Keratinocyte (primary cell): ENCODE results near the gene ORAI3. TPM values are rescaled to one million over a fixed set of nuclear protein-coding genes. Genes with fewer than 3 reads are reported as not detected.

Source experiments
- DNase-seq: peaks from one replicate; pipeline ENCODE4 v3.0.0-alpha.2; 2011; ENCODE audit warnings: low read depth, missing footprints, low spot score
- FAIRE-seq: peaks from 2 replicates; lab custom pipeline; 2011; peaks lifted over from hg19 to GRCh38; lab: Jason Lieb, UNC
- H2AFZ ChIP-seq: 2 replicates; pipeline ENCODE4 v1.6.0; 2012; ENCODE audit warnings: low read length, control low read depth, inconsistent platforms; ENCODE audit not compliant: control insufficient read depth
- H3K27ac ChIP-seq: 2 replicates; pipeline ENCODE4 v1.5.1; 2011; ENCODE audit warnings: low read length; ENCODE audit not compliant: control insufficient read depth, insufficient read depth
- H3K27me3 ChIP-seq: 3 replicates; pipeline ENCODE4 v1.6.0; 2011; ENCODE audit warnings: low read length; ENCODE audit not compliant: control insufficient read depth, insufficient read depth; ENCODE audit errors: extremely low read depth
- H3K36me3 ChIP-seq, 2 experiments: 2 replicates in 1 of 2; 3 replicates in 1 of 2; pipeline ENCODE4 v1.5.1; 2011; ENCODE audit warnings: low read length in 2 of 2, mild to moderate bottlenecking in 1 of 2; ENCODE audit not compliant: control insufficient read depth in 2 of 2, insufficient read depth in 2 of 2; ENCODE audit errors: extremely low read depth in 1 of 2
- H3K4me1 ChIP-seq: 3 replicates; pipeline ENCODE4 v1.5.1; 2011; ENCODE audit warnings: low read length; ENCODE audit not compliant: control insufficient read depth, insufficient read depth; ENCODE audit errors: extremely low read depth
- H3K4me2 ChIP-seq: 3 replicates; pipeline ENCODE4 v1.6.0; 2011; ENCODE audit warnings: low read depth, low read length; ENCODE audit not compliant: control insufficient read depth, insufficient read depth; ENCODE audit errors: extremely low read depth
- H3K4me3 ChIP-seq, 3 experiments: fragments of 200-600 bp in 1 of 3; sonication (generic) in 1 of 3; 2 replicates in 2 of 3; 3 replicates in 1 of 3; pipeline ENCODE4 v1.5.1; 2011 to 2016; ENCODE audit warnings: low read length in 3 of 3, mild to moderate bottlenecking in 3 of 3, control low read depth in 2 of 3, inconsistent platforms in 1 of 3, low read depth in 1 of 3, mixed read lengths in 1 of 3, mixed run types in 1 of 3, moderate library complexity in 1 of 3; ENCODE audit not compliant: control insufficient read depth in 2 of 3, insufficient read depth in 2 of 3; ENCODE audit errors: extremely low read depth in 1 of 3
- H3K79me2 ChIP-seq: 2 replicates; pipeline ENCODE4 v1.6.0; 2012; ENCODE audit warnings: low read length; ENCODE audit not compliant: control insufficient read depth, insufficient read depth
- H3K9ac ChIP-seq: 3 replicates; pipeline ENCODE4 v1.6.0; 2011; ENCODE audit warnings: low read length; ENCODE audit not compliant: control insufficient read depth, insufficient read depth; ENCODE audit errors: extremely low read depth
- H3K9me1 ChIP-seq: 3 replicates; pipeline ENCODE4 v1.6.0; 2011; ENCODE audit warnings: low read length; ENCODE audit not compliant: control insufficient read depth, insufficient read depth; ENCODE audit errors: extremely low read depth
- H3K9me3 ChIP-seq: 2 replicates; pipeline ENCODE4 v1.5.1; 2012; ENCODE audit warnings: low read depth, low read length; ENCODE audit not compliant: control insufficient read depth
- H4K20me1 ChIP-seq: 3 replicates; pipeline ENCODE4 v1.6.0; 2011; ENCODE audit warnings: low read length; ENCODE audit not compliant: control insufficient read depth, insufficient read depth; ENCODE audit errors: extremely low read depth
- EZH2 ChIP-seq: IDR thresholded peaks from one replicate; pipeline ENCODE4 v1.6.1; 2012; ENCODE audit warnings: inconsistent platforms, mild to moderate bottlenecking, low read length, moderate library complexity
- dilution Hi-C: fragments of 300-500 bp; cut with MboI; formaldehyde crosslinking; loops from one replicate; pipeline ENCODE4 v1.7.0; 2020; ENCODE audit warnings: low sequenced_read_pairs; ENCODE audit not compliant: extremely low pct_ligation_motif_present
- polyA plus RNA-seq, 5 experiments: library from polyadenylated mRNA; depleted of rRNA in 3 of 5; stranded (reverse) in 3 of 5; stranded (forward) in 1 of 5; unstranded in 1 of 5; fragments of >200 nt; gene quantifications; 1 replicate in 1 of 5; 2 replicates in 3 of 5; 3 replicates in 1 of 5; pipeline versions ENCODE4 v1.2.1 to v1.2.3, GENCODE V29; 2011 to 2012; ENCODE audit warnings: missing spikeins in 2 of 5, low read depth in 1 of 5, low replicate concordance in 1 of 5
- TF ChIP-seq, protein P1 (sequence below), 3 experiments: IDR thresholded peaks in 1 of 3; conservative IDR thresholded peaks in 1 of 3; optimal IDR thresholded peaks in 1 of 3; 2 replicates in 2 of 3; 3 replicates in 1 of 3; pipeline versions ENCODE3 to v1.5.1; 2011; ENCODE audit warnings: low read length in 3 of 3, mild to moderate bottlenecking in 3 of 3, moderate library complexity in 2 of 3, control low read depth in 1 of 3, inconsistent platforms in 1 of 3; ENCODE audit not compliant: insufficient read depth in 2 of 3; ENCODE audit errors: extremely low read depth in 1 of 3

The ORAI3 gene
- polyA plus RNA-seq, 1 donor (not counting 4 experiments of a cell fraction or from before 2014, with no cell fraction given), result 8.1 TPM

DNA sequence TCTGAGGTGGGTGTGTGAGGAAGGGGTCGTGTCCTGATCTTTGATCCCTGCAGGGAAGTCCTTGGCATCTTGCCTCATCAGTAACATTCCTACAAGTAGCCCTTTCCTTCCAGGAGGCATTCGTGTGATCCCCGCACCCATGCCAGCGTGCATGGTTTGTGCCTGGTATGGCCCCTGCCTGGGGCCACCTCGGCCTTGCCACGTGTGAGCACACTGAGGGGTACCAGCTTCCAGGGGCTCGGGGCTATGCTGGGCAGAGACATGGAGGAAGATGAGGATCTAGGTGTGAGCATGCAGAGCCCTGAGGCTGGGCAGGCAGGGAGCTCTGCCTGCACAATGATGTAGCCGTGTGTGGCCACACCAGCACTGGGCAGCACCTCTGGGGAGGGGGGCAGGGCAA, 42.2 kb downstream of the ORAI3 start:
- Histone ChIP-seq H3K4me1 (peaks cover 10% of the 10 kb centered on the region), H3K27ac (no peak overlapping the region), H3K4me3 (no peak overlapping the region), H3K36me3 (peaks cover 0 to 1% of the 10 kb centered on the region in 2 experiments), H4K20me1 (no peaks in the 10 kb centered on the region), H3K9me3 (no peaks in the 10 kb centered on the region), H3K4me2 (no peak overlapping the region), H3K27me3 (no peaks in the 10 kb centered on the region), H3K9me1 (no peaks in the 10 kb centered on the region), H3K9ac (no peak overlapping the region), H2AFZ (no peak overlapping the region), H3K79me2 (no peaks in the 10 kb centered on the region)
- FAIRE-seq, result no peak
- TF ChIP-seq, protein P1, sequence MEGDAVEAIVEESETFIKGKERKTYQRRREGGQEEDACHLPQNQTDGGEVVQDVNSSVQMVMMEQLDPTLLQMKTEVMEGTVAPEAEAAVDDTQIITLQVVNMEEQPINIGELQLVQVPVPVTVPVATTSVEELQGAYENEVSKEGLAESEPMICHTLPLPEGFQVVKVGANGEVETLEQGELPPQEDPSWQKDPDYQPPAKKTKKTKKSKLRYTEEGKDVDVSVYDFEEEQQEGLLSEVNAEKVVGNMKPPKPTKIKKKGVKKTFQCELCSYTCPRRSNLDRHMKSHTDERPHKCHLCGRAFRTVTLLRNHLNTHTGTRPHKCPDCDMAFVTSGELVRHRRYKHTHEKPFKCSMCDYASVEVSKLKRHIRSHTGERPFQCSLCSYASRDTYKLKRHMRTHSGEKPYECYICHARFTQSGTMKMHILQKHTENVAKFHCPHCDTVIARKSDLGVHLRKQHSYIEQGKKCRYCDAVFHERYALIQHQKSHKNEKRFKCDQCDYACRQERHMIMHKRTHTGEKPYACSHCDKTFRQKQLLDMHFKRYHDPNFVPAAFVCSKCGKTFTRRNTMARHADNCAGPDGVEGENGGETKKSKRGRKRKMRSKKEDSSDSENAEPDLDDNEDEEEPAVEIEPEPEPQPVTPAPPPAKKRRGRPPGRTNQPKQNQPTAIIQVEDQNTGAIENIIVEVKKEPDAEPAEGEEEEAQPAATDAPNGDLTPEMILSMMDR (optimal IDR thresholded peaks at IDR 0.05 in 1 of 3, IDR thresholded peaks at IDR 0.05 in 1 of 3, conservative IDR thresholded peaks at IDR 0.05 in 1 of 3; ENCODE audit: extremely low read depth in 1 of 3, insufficient read depth in 2 of 3, low read length in 3 of 3), result no peak
- no peak for TF ChIP-seq EZH2
- dilution Hi-C loops, result no loop called here
- DNase-seq, result no peak

DNA sequence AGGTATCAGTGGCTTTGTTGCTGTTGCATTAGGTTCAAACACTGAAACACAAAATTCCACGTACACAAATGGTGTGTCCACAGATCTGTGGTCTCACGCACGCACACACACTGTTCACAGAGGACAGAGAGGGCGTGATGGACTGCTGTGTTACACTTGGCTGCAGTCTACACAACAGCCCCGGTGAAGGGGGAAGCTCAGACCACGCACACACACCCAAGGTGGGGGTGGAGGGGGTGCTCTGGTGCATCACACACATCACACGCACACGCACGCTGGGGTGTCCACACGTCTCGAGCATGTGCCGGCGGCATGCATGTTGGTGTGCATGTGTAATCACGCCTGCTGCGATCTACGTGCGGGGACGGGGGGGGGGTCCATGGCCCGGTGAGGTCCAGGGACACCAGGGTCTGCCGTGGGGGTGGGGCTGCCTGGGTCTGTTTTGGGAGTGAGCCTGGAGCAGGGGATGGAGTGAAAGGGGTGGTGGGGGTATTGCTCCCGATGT, 43.5 kb downstream of the ORAI3 start:
- dilution Hi-C loops, result no loop called here
- TF ChIP-seq, protein P1 (optimal IDR thresholded peaks at IDR 0.05 in 1 of 3, IDR thresholded peaks at IDR 0.05 in 1 of 3, conservative IDR thresholded peaks at IDR 0.05 in 1 of 3; ENCODE audit: extremely low read depth in 1 of 3, insufficient read depth in 2 of 3, low read length in 3 of 3), result no peak
- no peak for TF ChIP-seq EZH2

More for the DNA sequence above, 43.5 kb downstream of the ORAI3 start:
- H3K27me3 ChIP-seq, result no peaks in the 10 kb centered on the region
- peaks cover 15% of the 10 kb centered on the region for H3K4me1 ChIP-seq
- no peaks in the 10 kb centered on the region for H4K20me1 ChIP-seq
- no peaks in the 10 kb centered on the region for H3K9me1 ChIP-seq
- H3K27ac ChIP-seq, result no peak overlapping the region
- no peaks in the 10 kb centered on the region for H3K79me2 ChIP-seq
- no peak for FAIRE-seq
- H3K4me2 ChIP-seq, result no peak overlapping the region
- no peak for DNase-seq
- H2AFZ ChIP-seq, result no peak overlapping the region
- H3K9me3 ChIP-seq, result no peaks in the 10 kb centered on the region
- H3K9ac ChIP-seq, result no peak overlapping the region
- H3K36me3 ChIP-seq, result no peaks in the 10 kb centered on the region
- H3K4me3 ChIP-seq, result no peak overlapping the region
